IPS DF 6.9 (cell line): ENCODE results near the gene RCOR3.

ENCODE experiments used
- DNase-seq: peaks from one replicate; pipeline ENCODE4 v3.0.0-alpha.2; 2013; ENCODE audit warnings: low read depth, low spot score
- H3K27ac ChIP-seq: one replicate; pipeline ENCODE4 v1.5.1; 2013; ENCODE audit warnings: low read length, control low read depth
- H3K27me3 ChIP-seq: 2 replicates; pipeline ENCODE4 v1.6.1; 2013; ENCODE audit warnings: mild to moderate bottlenecking, low read length; ENCODE audit not compliant: control insufficient read depth, insufficient read depth
- H3K36me3 ChIP-seq: 2 replicates; pipeline ENCODE4 v1.6.1; 2013; ENCODE audit warnings: low read length; ENCODE audit not compliant: control insufficient read depth, insufficient read depth
- H3K4me1 ChIP-seq: 2 replicates; pipeline ENCODE4 v1.6.1; 2013; ENCODE audit warnings: low read length; ENCODE audit not compliant: control insufficient read depth, insufficient read depth
- H3K4me3 ChIP-seq: 2 replicates; pipeline ENCODE4 v1.5.1; 2013; ENCODE audit warnings: mild to moderate bottlenecking, low read length
- H3K9me3 ChIP-seq: 2 replicates; pipeline ENCODE4 v1.6.1; 2013; ENCODE audit warnings: low read length, inconsistent platforms; ENCODE audit not compliant: control insufficient read depth, insufficient read depth
- WGBS: extraction: QIAGEN DNeasy Blood & Tissue Kit; methylation state at CpG from one replicate; pipeline ENCODE4 v1.1.7; 2013; ENCODE audit warnings: mixed read lengths, missing lambda C conversion rate; ENCODE audit not compliant: insufficient read length, insufficient coverage; 5-methylcytosine and 5-hydroxymethylcytosine counted together

Gene RCOR3

DNA sequence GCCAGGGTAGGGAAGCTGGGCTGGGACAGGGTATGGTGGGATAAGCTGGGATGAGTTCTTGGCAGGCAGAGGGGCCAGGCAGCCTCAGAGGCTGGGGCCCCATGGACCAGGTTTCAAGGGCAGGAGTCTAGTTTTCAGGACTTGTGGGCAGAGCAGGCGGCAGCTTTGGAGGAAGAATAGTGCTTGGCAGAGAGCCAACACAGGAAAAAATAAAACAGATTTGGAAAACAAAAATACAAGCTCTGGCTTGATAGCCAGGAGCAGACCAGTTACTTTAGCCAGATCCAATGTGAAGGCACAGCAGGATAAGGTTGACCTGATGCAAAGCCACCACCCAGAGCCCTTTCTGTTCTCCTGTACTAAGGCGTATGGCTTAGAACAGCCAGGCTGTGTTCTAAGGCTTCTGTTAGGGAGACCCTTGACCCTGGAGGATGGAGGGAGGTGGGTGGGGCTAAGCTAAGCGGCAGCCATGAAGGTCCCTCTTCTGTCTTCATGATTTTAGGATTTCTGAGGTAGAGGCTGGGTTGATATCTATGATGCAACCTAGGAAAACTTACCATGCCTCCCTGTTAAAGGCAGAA is 73.0 kb downstream of the RCOR3 start:
- Histone ChIP-seq H3K27ac (no peak overlapping the region), H3K4me3 (no peak overlapping the region), H3K27me3 (no peaks in the 10 kb centered on the region; the same call in 1 of the 2 replicates), H3K4me1 (peaks cover 7% of the 10 kb centered on the region), H3K36me3 (0 out of 2 replicates have a peak, but pooled peaks cover 4% of the 10 kb centered on the region), H3K9me3 (no peaks in the 10 kb centered on the region)
- DNase-seq = no peak
- WGBS = no CpG with 5 or more reads among the region's 3 CpGs

DNA sequence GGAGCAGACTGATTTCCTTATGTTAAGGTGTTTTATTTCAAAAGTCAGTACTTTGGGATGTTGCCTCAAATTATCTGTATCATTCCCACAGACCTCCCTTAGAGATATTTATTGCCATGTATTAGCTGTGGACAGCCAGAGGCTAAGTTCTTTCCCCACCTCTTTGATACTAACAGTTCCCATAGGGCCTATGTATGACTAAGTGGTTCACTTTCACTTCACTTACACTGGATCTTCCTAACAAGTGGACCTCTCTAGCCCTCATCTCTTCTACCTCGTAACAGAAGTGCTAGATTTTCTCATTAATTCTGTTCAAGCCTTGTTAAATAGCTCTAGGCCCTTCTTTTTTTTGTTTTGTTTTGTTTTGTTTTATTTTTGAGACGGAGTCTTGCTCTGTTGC is 73.7 kb downstream of the RCOR3 start:
- peaks cover 7% of the 10 kb centered on the region for H3K4me1 ChIP-seq
- H3K9me3 ChIP-seq = no peaks in the 10 kb centered on the region
- H3K27ac ChIP-seq = no peak overlapping the region
- H3K27me3 ChIP-seq = no peaks in the 10 kb centered on the region
- DNase-seq = no peak
- no peak overlapping the region for H3K4me3 ChIP-seq
- WGBS = no CpG with 5 or more reads among the region's 2 CpGs
- 0 out of 2 replicates have a peak, but pooled peaks cover 4% of the 10 kb centered on the region for H3K36me3 ChIP-seq

DNA sequence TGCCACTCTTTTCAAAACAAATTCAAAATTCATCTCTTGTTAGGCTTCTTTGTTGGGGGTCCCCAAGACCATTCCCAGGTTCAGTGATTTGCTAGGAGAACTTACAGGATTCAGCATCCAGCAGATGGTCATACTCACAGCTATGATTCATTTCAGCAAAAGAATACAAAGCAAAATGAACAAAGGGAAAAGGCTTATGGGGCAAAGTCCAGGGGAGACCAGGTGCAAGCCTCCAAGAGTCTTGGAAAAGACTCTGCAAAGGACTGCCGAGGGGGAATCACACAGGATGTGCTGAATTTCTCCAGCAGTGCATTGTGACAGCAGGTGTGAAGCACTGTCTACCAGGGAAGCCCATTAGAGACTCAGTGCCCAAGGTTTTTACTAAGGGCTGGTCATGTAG is 74.7 kb downstream of the RCOR3 start:
- Histone ChIP-seq H3K9me3 (no peaks in the 10 kb centered on the region), H3K4me1 (peaks cover 6% of the 10 kb centered on the region)
- WGBS = no CpG with 5 or more reads among the region's 1 CpG

GRCh38 chr1:211334986-211335385 is 75.8 kb downstream of the RCOR3 start:
- Histone ChIP-seq H3K27me3 (no peaks in the 10 kb centered on the region), H3K4me3 (no peak overlapping the region), H3K36me3 (0 out of 2 replicates have a peak, but pooled peaks cover under 1% of the 10 kb centered on the region), H3K9me3 (no peaks in the 10 kb centered on the region), H3K4me1 (peaks cover 4% of the 10 kb centered on the region), H3K27ac (no peak overlapping the region)
- no peak for DNase-seq
- WGBS = no CpG with 5 or more reads among the region's 4 CpGs

More for the DNA sequence above, 74.7 kb downstream of the RCOR3 start:
- 0 out of 2 replicates have a peak, but pooled peaks cover 4% of the 10 kb centered on the region for H3K36me3 ChIP-seq
- DNase-seq = no peak
- no peak overlapping the region for H3K27ac ChIP-seq
- no peaks in the 10 kb centered on the region for H3K27me3 ChIP-seq
- no peak overlapping the region for H3K4me3 ChIP-seq

GRCh38 chr1:211335522-211336157 is 76.5 kb downstream of the RCOR3 start:
- H3K9me3 ChIP-seq = no peaks in the 10 kb centered on the region
- no peaks in the 10 kb centered on the region for H3K36me3 ChIP-seq
- H3K4me3 ChIP-seq = no peak overlapping the region
- no CpG with 5 or more reads among the region's 3 CpGs for WGBS
- no peak overlapping the region for H3K27ac ChIP-seq
- DNase-seq = no peak
- H3K27me3 ChIP-seq = no peaks in the 10 kb centered on the region
- peaks cover 4% of the 10 kb centered on the region for H3K4me1 ChIP-seq

DNA sequence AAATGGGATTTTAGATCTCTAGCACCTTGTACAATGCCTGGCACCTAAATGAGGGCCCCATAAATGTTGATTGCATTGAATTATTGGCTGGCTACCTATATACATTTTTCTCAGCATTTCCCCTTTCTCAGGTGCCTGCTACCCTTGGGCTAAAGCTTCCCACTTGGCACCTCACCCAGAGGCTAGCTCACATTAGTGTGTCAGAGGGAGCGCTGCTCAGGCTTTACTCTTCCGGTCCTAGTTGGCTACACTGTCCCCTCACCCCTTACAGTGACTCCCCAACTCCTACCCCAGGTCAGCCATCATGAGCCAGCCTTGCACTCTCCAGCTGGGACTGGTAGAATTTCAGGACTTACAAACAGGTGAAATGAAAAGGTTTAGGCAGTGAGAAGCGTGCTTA is 77.0 kb downstream of the RCOR3 start:
- Histone ChIP-seq H3K27me3 (no peaks in the 10 kb centered on the region), H3K27ac (no peak overlapping the region), H3K4me1 (peaks cover 4% of the 10 kb centered on the region), H3K9me3 (no peaks in the 10 kb centered on the region), H3K36me3 (no peaks in the 10 kb centered on the region), H3K4me3 (no peak overlapping the region)
- DNase-seq = no peak
- WGBS = no CpG with 5 or more reads among the region's 3 CpGs

GRCh38 chr1:211336775-211337174 is 77.6 kb downstream of the RCOR3 start:
- Histone ChIP-seq H3K36me3 (no peaks in the 10 kb centered on the region), H3K9me3 (no peaks in the 10 kb centered on the region), H3K4me3 (no peak overlapping the region), H3K27me3 (no peaks in the 10 kb centered on the region), H3K27ac (no peak overlapping the region), H3K4me1 (peaks cover 4% of the 10 kb centered on the region)
- WGBS = no CpG with 5 or more reads among the region's 15 CpGs
- no peak for DNase-seq

- Histone ChIP-seq H3K9me3 (no peaks in the 10 kb centered on the region), H3K36me3 (no peaks in the 10 kb centered on the region), H3K4me1 (peaks cover 4% of the 10 kb centered on the region), H3K27ac (no peak overlapping the region), H3K27me3 (no peaks in the 10 kb centered on the region), H3K4me3 (no peak overlapping the region)
- DNase-seq = no peak
- WGBS = no CpG with 5 or more reads among the region's 7 CpGs
Observed at GRCh38 chr1:211337430-211338223, 78.5 kb downstream of the RCOR3 start.

GRCh38 chr1:211338224-211338620 is 79.1 kb downstream of the RCOR3 start:
- Histone ChIP-seq H3K4me3 (no peak overlapping the region), H3K27me3 (no peaks in the 10 kb centered on the region), H3K4me1 (peaks cover 4% of the 10 kb centered on the region), H3K36me3 (no peaks in the 10 kb centered on the region), H3K27ac (no peak overlapping the region), H3K9me3 (no peaks in the 10 kb centered on the region)
- no peak for DNase-seq
- WGBS = no CpG with 5 or more reads among the region's 4 CpGs

GRCh38 chr1:211339631-211340041 is 80.5 kb downstream of the RCOR3 start:
- Histone ChIP-seq H3K4me3 (no peak overlapping the region), H3K36me3 (no peaks in the 10 kb centered on the region), H3K27ac (no peak overlapping the region), H3K4me1 (peaks cover 4% of the 10 kb centered on the region), H3K9me3 (no peaks in the 10 kb centered on the region), H3K27me3 (no peaks in the 10 kb centered on the region)
- no CpG with 5 or more reads among the region's 6 CpGs for WGBS
- DNase-seq = no peak
